Measurements from ENCODE around the gene IDUA. TPM values are rescaled to one million over a fixed set of nuclear protein-coding genes. Genes with fewer than 3 reads are reported as not detected.
"Not testable (repeated sequence)": the region's sequence is repeated elsewhere in the genome, so short reads cannot be mapped to it uniquely, and the experiment has no call there.

IDUA gene
- total and polyA plus RNA-seq, 7 experiments from 2014 or later, result 8.3 to 72.4 (median 62.9) TPM

- Histone ChIP-seq H3K27me3 (ENCODE audit: control insufficient read depth in 2 of 2, insufficient read depth in 2 of 2, low read length in 2 of 2) (no peaks in the 10 kb centered on the region), H3K4me3 (ENCODE audit: low read length) (peak within 1 kb of the TSS; percentile 56), H3K9me3 (ENCODE audit: control insufficient read depth in 2 of 3, low read length in 3 of 3) (no peaks in the 10 kb centered on the region), H3K36me3 (ENCODE audit: control insufficient read depth in 2 of 3, insufficient read depth in 3 of 3, low read length in 3 of 3) (no peaks in the 10 kb centered on the region), H3K27ac (ENCODE audit: low read depth, low read length) (peak within 1 kb of the TSS; percentile 72), H3K4me1 (ENCODE audit: control insufficient read depth in 2 of 2, insufficient read depth in 2 of 2, low read length in 2 of 2) (peaks cover 13 to 26% of the 10 kb centered on the region in 2 donors)
- ChIA-PET CTCF (no interaction called here), POLR2A (no interaction called here)
- DNase-seq, result peak; percentile 68 to 93 (median 83)
- Mint-ChIP-seq H3K27me3 (no peaks in the 10 kb centered on the region), H3K27ac (no peak within 1 kb of the TSS), H3K4me1 (peaks cover 0 to 17% (median 10%) of the 10 kb centered on the region in 7 donors), H3K9me3 (no peaks in the 10 kb centered on the region), H3K36me3 (peaks cover 0 to 4% (median 0%) of the 10 kb centered on the region in 5 donors), H3K4me3 (peak within 1 kb of the TSS; percentile 19 to 75 (median 56))
- ATAC-seq, result peak; percentile 96
- intact Hi-C loops (cut with micrococcal nuclease), result loop anchor here (1.0 to 5.0 kb wide), 12 partner anchors 13 to 607 kb away; partner anchors contain the start of genes GAK (in 2 of the 2), TMEM175 (in 2 of the 2), ATP5ME (in 1 of the 2) and IDUA (in 1 of the 2)
Observed at GRCh38 chr4:973431-974397, 13.1 kb upstream of the IDUA start, which contains the start of gene DGKQ. DGKQ (minus strand) TSS chr4:973569; CDS start chr4:973482, 87 bp downstream.

GRCh38 chr4:974668-975067 is 12.2 kb upstream of the IDUA start:
- peaks cover 0 to 4% (median 0%) of the 10 kb centered on the region in 5 donors for H3K36me3 Mint-ChIP-seq
- no peaks in the 10 kb centered on the region for H3K27me3 Mint-ChIP-seq
- ChIA-PET CTCF (no interaction called here), POLR2A (no interaction called here)
- peaks cover 0 to 16% (median 10%) of the 10 kb centered on the region in 7 donors for H3K4me1 Mint-ChIP-seq
- DNase-seq, result no peak
- Histone ChIP-seq H3K27me3 (ENCODE audit: control insufficient read depth in 2 of 2, insufficient read depth in 2 of 2, low read length in 2 of 2) (no peaks in the 10 kb centered on the region), H3K4me3 (ENCODE audit: low read length) (no peak overlapping the region), H3K9me3 (ENCODE audit: control insufficient read depth in 2 of 3, low read length in 3 of 3) (no peaks in the 10 kb centered on the region), H3K36me3 (ENCODE audit: control insufficient read depth in 2 of 3, insufficient read depth in 3 of 3, low read length in 3 of 3) (no peaks in the 10 kb centered on the region), H3K27ac (ENCODE audit: low read depth, low read length) (no peak overlapping the region), H3K4me1 (ENCODE audit: control insufficient read depth in 2 of 2, insufficient read depth in 2 of 2, low read length in 2 of 2) (peaks cover 13 to 26% of the 10 kb centered on the region in 2 donors)
- H3K27ac Mint-ChIP-seq, result no peak overlapping the region
- no peaks in the 10 kb centered on the region for H3K9me3 Mint-ChIP-seq
- intact Hi-C loops (cut with micrococcal nuclease), result loop anchor here in 1 of 2 donors (5.0 kb wide), 1 partner anchor 83 kb away; no protein-coding TSS in a partner anchor
- peak overlapping the region in 3 of 10 donors; percentile 8 to 54 (median 51) for H3K4me3 Mint-ChIP-seq
- ATAC-seq, result no peak

- H3K4me1 Mint-ChIP-seq; H3K4me3 ChIP-seq (ENCODE audit: low read length); H3K27ac Mint-ChIP-seq; intact Hi-C loops (cut with micrococcal nuclease); H3K27ac ChIP-seq (ENCODE audit: low read depth, low read length); DNase-seq; H3K36me3 Mint-ChIP-seq; H3K27me3 ChIP-seq (ENCODE audit: control insufficient read depth in 2 of 2, insufficient read depth in 2 of 2, low read length in 2 of 2); H3K9me3 ChIP-seq (ENCODE audit: control insufficient read depth in 2 of 3, low read length in 3 of 3); POLR2A ChIA-PET; ATAC-seq; CTCF ChIA-PET; H3K4me3 Mint-ChIP-seq; H3K36me3 ChIP-seq (ENCODE audit: control insufficient read depth in 2 of 3, insufficient read depth in 3 of 3, low read length in 3 of 3); H3K27me3 Mint-ChIP-seq; H3K9me3 Mint-ChIP-seq: not testable (repeated sequence)
- peaks cover 13% of the 10 kb centered on the region in 2 donors for H3K4me1 ChIP-seq (ENCODE audit: control insufficient read depth in 2 of 2, insufficient read depth in 2 of 2, low read length in 2 of 2)
Observed at GRCh38 chr4:976016-976415, 10.8 kb upstream of the IDUA start.

- peaks cover 0 to 3% (median 0%) of the 10 kb centered on the region in 5 donors for H3K36me3 Mint-ChIP-seq
- intact Hi-C loops (cut with micrococcal nuclease), result no loop called here
- H3K27me3 Mint-ChIP-seq, result no peaks in the 10 kb centered on the region
- DNase-seq, result no peak
- ChIA-PET CTCF (no interaction called here), POLR2A (no interaction called here)
- Histone ChIP-seq H3K4me3 (ENCODE audit: low read length) (no peak overlapping the region), H3K27me3 (ENCODE audit: control insufficient read depth in 2 of 2, insufficient read depth in 2 of 2, low read length in 2 of 2) (no peaks in the 10 kb centered on the region), H3K36me3 (ENCODE audit: control insufficient read depth in 2 of 3, insufficient read depth in 3 of 3, low read length in 3 of 3) (no peaks in the 10 kb centered on the region), H3K27ac (ENCODE audit: low read depth, low read length) (no peak overlapping the region), H3K4me1 (ENCODE audit: control insufficient read depth in 2 of 2, insufficient read depth in 2 of 2, low read length in 2 of 2) (no peaks in the 10 kb centered on the region), H3K9me3 (ENCODE audit: control insufficient read depth in 2 of 3, low read length in 3 of 3) (no peaks in the 10 kb centered on the region)
- no peak overlapping the region for H3K27ac Mint-ChIP-seq
- no peaks in the 10 kb centered on the region for H3K9me3 Mint-ChIP-seq
- ATAC-seq, result peak; percentile 55
- H3K4me1 Mint-ChIP-seq, result peaks cover 0 to 9% (median 5%) of the 10 kb centered on the region in 7 donors
- H3K4me3 Mint-ChIP-seq, result no peak overlapping the region
Observed at GRCh38 chr4:978957-979701, 7.7 kb upstream of the IDUA start.

GRCh38 chr4:982291-982690 is 4.6 kb upstream of the IDUA start:
- Mint-ChIP-seq H3K4me1 (peaks cover 13 to 34% (median 19%) of the 10 kb centered on the region in 7 donors), H3K9me3 (no peaks in the 10 kb centered on the region), H3K36me3 (peaks cover 0 to 3% (median 0%) of the 10 kb centered on the region in 5 donors), H3K27me3 (no peaks in the 10 kb centered on the region), H3K27ac (no peak overlapping the region), H3K4me3 (no peak overlapping the region)
- Histone ChIP-seq H3K36me3 (ENCODE audit: control insufficient read depth in 2 of 3, insufficient read depth in 3 of 3, low read length in 3 of 3) (no peaks in the 10 kb centered on the region), H3K4me3 (ENCODE audit: low read length) (no peak overlapping the region), H3K4me1 (ENCODE audit: control insufficient read depth in 2 of 2, insufficient read depth in 2 of 2, low read length in 2 of 2) (peaks cover 18 to 19% of the 10 kb centered on the region in 2 donors), H3K27me3 (ENCODE audit: control insufficient read depth in 2 of 2, insufficient read depth in 2 of 2, low read length in 2 of 2) (no peaks in the 10 kb centered on the region), H3K27ac (ENCODE audit: low read depth, low read length) (no peak overlapping the region), H3K9me3 (ENCODE audit: control insufficient read depth in 2 of 3, low read length in 3 of 3) (no peaks in the 10 kb centered on the region)
- DNase-seq, result no peak
- intact Hi-C loops (cut with micrococcal nuclease), result loop anchor here in 1 of 2 donors (10.0 kb wide), 1 partner anchor 737 kb away; no protein-coding TSS in a partner anchor
- ATAC-seq, result no peak
- POLR2A ChIA-PET, result no interaction called here
- CTCF ChIA-PET, result interaction anchor here (0.7 kb wide), 1 partner anchor 13 kb away, joined by 3 read pairs; no protein-coding TSS in a partner anchor

- no peak for ATAC-seq
- Mint-ChIP-seq H3K4me3 (no peak overlapping the region), H3K36me3 (peaks cover 0 to 3% (median 0%) of the 10 kb centered on the region in 5 donors), H3K27ac (no peak overlapping the region), H3K9me3 (no peaks in the 10 kb centered on the region), H3K4me1 (peaks cover 13 to 34% (median 20%) of the 10 kb centered on the region in 7 donors), H3K27me3 (no peaks in the 10 kb centered on the region)
- Histone ChIP-seq H3K9me3 (ENCODE audit: control insufficient read depth in 2 of 3, low read length in 3 of 3) (no peaks in the 10 kb centered on the region), H3K27ac (ENCODE audit: low read depth, low read length) (no peak overlapping the region), H3K4me1 (ENCODE audit: control insufficient read depth in 2 of 2, insufficient read depth in 2 of 2, low read length in 2 of 2) (peaks cover 19 to 21% of the 10 kb centered on the region in 2 donors), H3K27me3 (ENCODE audit: control insufficient read depth in 2 of 2, insufficient read depth in 2 of 2, low read length in 2 of 2) (no peaks in the 10 kb centered on the region), H3K36me3 (ENCODE audit: control insufficient read depth in 2 of 3, insufficient read depth in 3 of 3, low read length in 3 of 3) (no peaks in the 10 kb centered on the region), H3K4me3 (ENCODE audit: low read length) (no peak overlapping the region)
- DNase-seq, result no peak
- intact Hi-C loops (cut with micrococcal nuclease), result loop anchor here in 1 of 2 donors (10.0 kb wide), 1 partner anchor 738 kb away; no protein-coding TSS in a partner anchor
- CTCF ChIA-PET, result no interaction called here
- POLR2A ChIA-PET, result no interaction called here
Observed at GRCh38 chr4:982814-983213, 4.0 kb upstream of the IDUA start.

Data from naive thymus-derived CD4-positive, alpha-beta T cell (primary cell).